ENCODE results near the gene NPB.

Gene NPB

DNA sequence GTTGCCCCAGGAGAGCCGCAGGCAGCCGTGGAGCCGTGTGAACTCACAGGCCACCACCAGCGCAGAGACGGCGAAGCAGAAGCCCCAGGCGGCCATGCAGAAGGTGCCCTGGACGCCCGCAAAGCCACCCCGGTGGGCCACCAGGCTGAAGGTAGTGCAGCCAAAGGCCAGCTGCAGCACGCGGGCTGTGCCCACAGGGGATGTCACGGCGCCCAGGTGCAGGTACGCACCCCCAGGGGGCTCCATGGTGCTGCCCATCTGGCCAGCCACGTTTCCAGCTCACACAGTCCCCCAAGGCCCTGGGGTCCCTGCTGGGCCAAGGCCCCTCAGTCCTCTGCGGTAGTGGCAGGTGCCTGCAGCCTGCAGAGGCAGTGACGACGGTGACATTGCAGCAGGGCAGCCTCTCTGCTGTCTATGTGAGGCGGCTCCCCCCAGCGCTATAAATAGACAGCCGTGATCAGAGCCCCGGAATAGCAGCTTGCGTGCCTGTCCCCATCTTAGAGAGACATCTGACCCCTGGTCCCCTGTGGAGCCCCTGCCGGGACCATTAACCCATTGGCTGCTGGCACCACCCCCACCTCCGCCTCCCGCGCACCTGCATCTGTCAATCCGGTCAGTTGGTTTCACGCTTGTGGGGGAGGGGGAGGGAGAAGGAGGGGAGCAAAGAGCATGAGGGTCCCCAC is 39.6 kb downstream of the NPB start:
- DNase-seq (ENCODE audit: low read depth), result no peak

DNA sequence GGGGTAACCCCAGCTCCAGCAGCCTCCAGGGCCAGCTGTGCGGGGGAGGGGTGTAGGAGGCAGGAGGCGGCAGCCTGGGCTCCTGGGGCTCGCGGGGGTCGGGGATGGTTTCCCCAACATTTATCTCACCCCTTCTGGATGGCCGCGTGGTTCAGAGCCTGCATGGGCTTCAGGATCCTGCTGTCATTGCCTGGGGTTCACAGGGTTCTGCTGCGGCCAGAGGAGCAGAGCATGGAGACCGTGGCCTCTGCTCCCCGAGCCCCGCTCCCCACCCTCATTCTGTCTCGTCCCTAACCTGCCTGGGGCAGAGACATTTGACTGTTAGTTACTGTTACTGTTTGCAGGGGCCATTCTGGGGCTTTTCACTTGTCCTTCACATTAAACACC is 40.1 kb downstream of the NPB start:
- no peak for DNase-seq (ENCODE audit: low read depth)

DNA sequence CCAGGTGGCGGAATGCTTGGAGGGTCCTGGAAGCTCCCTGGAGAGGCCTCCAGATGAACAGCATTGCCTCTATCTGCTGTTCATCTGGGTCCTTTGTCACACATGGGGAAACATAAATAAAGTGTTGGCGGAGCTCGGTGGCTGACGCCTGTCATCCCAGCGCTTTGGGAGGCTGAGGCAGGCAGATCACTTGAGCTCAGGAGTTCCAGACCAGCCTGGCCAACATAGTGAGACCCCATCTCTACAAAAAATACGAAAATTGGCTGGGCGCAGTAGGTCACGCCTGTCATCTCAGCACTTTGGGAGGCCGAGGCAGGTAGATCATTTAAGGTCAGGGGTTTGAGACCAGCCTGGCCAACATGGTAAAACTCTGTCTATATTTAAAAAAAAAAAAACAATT is 42.8 kb downstream of the NPB start:
- no peak for DNase-seq (ENCODE audit: low read depth)

DNA sequence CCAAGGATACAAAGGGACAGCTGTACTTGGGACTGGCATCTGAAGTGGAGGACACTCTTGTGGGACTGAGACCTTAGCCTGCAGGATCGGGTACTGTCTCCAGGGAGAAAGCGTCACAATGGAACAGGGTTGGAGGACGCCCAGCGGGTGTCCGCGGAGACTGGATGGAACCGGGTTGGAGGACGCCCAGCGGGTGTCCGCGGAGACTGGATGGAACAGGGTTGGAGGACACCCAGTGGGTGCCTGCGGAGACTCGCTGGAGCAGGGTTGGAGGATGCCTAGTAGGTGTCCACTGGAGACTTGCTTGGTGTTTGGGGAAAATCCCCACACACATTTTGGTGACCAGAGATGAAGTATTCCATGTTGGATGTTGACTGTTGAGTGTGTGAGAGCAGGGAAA is 45.2 kb downstream of the NPB start, which contains the start of gene MYADML2:
MYADML2 (minus strand) TSS at position 45 of the 400 bp plus-strand sequence. CDS start 5,492 bp downstream, outside the sequence.
- no peak for DNase-seq (ENCODE audit: low read depth)

GRCh38 chr17:81948635-81949378 is 46.8 kb downstream of the NPB start:
- no peak for DNase-seq (ENCODE audit: low read depth)

DNA sequence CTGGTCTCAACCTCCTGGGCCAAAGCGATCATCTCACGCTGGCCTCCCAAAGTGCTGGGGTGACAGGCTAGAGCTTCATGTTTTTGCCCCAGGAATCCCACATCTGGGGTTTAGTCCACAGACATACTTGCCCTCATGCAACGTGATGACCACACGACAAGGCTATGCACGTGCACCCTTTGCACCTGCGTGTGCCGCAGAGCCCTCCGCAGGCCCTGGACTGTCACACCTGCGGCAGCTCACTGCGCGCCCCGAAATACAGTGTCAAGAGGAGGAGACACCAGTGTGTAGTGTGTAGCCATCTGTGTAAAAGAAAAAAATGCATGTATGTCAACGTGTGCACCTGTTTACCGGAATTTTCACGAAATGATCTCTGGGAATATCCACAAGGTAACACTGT is 48.5 kb downstream of the NPB start:
- no peak for DNase-seq (ENCODE audit: low read depth)

DNA sequence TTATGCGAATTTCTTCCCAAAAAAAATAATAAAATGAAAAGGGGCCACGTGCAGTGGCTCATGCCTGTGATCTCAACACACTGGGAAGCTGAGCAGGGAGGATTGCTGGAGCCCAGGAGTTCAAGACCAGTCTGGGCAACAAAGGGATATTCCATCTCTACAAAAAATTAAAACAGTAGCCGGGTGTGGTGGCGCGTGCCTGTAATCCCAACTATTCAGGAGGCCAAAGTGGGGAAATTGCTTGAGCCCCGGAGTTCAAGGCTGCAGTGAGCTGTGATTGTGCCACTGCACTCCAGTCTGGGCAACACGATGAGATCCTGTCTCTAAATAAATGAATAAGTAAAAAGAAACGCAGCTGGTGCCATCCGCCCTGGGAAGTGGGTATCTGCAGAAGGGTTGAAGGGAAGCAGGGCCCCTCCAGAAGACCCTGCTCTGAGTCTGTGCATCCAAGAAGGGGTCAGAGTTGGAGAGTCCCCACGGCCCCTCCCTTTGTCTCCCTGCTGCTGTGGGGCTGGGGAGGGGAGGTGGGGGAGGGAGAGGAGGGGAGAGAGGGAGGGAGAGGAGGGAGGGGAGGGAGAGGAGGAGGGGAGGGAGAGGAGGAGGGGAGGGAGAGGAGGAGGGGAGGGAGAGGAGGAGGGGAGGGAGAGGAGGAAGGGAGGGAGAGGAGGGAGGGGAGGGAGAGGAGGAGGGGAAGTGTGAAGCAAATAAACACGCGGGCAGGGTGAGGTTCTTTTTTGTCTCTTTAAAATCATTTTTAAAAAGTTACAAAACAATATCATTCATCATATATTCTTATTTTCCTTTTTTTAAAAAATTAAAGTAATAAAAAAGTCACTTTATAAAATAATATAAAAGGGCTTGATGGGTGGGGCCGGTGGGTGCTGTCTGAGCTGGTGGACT is 50.0 kb downstream of the NPB start:
- DNase-seq (ENCODE audit: low read depth), result no peak
